Uterus (tissue), 2 donors: ENCODE data around the gene CAPN15.

Source experiments
- CTCF ChIP-seq, 4 experiments: fragments of 200-600 bp in 2 of 4; fragments of 450-650 bp in 2 of 4; sonication (generic) in 2 of 4; IDR thresholded peaks; one replicate each; pipeline ENCODE4 v1.5.1; 2016 to 2019; ENCODE audit warnings: antibody characterized with exemption in 4 of 4, mild to moderate bottlenecking in 2 of 4, moderate library complexity in 1 of 4
- POLR2A ChIP-seq, 2 donors: fragments of 450-650 bp; IDR thresholded peaks; one replicate each; pipeline ENCODE4 v1.6.1; 2016; ENCODE audit warnings: antibody characterized with exemption in 2 of 2, mild to moderate bottlenecking in 1 of 2, moderate library complexity in 1 of 2

- TF ChIP-seq CTCF (IDR thresholded peaks at IDR 0.05) (no peak), POLR2A (IDR thresholded peaks at IDR 0.05) (no peak)
Measured at GRCh38 chr16:557463-558297, 30.2 kb downstream of the CAPN15 start.
